GM19239 (cell line): ENCODE measurements around the gene KLK2.

ENCODE experiments used
- DNase-seq: peaks from one replicate; pipeline ENCODE4 v3.0.0; 2011; ENCODE audit warnings: low spot score; ENCODE audit not compliant: insufficient read length
- FAIRE-seq: peaks from 2 replicates; lab custom pipeline; 2011; peaks lifted over from hg19 to GRCh38; lab: Jason Lieb, UNC

KLK2 gene

DNA sequence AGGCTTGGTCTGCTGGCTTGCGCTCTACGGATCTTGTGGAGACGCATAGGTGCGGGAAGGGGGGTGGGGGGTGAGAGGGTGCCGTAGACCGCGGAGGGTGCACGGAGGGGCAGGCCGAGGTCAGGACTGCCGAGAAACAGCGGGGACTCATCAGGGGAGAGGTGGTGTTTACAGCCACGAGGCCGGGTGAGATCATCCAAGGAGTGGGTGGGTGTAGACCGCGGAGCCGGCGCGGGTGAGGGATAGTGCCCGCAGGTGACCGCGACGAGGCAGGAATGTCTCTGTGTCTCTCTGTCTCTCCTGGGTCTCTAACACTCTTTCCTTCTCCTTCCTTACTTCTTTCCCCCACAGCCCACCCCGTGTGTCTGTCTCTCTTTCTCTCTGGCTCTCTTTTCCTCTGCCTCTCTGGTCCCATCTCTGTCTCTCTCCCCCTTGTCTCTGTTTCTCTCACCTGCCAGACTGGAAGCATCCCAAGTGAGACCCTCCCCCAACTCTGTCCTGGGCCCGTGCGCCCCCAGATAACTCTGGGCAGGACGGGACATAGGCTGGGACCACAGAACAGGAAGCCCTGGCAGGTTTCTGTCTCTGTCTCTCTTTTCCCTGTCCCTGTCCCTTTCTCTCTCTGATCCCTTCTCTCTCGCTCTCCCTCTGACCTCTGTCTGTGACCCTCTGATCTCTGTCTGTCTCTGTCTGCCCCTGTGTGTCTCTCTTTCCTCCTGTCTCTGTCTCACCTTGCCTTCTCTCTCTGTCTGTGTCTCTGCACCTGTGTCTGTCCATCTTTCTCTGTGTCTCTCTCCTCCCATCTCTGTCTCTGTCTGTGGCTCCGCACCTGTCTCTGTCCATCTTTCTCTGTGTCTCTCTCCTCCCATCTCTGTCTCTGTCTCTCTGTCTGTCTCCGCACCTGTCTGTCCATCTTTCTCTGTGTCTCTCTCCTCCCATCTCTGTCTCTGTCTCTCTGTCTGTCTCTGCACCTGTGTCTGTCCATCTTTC is 39.8 kb downstream of the KLK2 start:
- FAIRE-seq (no peak), DNase-seq (no peak)

- FAIRE-seq (no peak), DNase-seq (no peak)
Observed at GRCh38 chr19:50916069-50916468, 42.8 kb downstream of the KLK2 start.

- no peak for FAIRE-seq
- no peak for DNase-seq
Observed at GRCh38 chr19:50921426-50922316, 48.4 kb downstream of the KLK2 start.

DNA sequence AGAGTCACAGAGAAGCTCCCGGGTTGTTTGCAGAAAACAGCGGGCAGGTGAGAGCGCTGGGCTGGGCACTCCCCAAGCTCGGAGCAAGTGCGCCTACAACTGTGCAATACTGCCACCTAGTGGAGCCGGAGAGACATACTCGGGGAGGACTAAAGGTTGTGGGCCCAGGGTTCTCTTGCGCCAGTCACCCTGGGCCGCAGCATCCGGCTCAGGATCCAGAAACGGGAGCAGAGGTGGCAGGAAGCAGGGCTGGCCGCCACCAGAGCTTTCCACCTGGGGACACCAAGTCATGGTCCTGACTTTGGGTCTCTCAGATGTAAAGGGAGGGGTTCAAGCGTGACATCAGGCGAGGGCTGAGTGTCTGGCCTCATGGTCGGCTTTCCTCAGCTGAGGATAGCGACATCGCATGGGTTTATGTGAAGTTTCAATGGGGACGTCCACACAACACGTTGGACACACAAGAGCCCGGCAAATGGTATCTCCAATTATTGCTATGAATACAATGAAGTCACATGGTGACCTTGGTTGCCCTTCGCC is 49.1 kb downstream of the KLK2 start:
- DNase-seq (peak; percentile 80), FAIRE-seq (peak; percentile 91)

DNA sequence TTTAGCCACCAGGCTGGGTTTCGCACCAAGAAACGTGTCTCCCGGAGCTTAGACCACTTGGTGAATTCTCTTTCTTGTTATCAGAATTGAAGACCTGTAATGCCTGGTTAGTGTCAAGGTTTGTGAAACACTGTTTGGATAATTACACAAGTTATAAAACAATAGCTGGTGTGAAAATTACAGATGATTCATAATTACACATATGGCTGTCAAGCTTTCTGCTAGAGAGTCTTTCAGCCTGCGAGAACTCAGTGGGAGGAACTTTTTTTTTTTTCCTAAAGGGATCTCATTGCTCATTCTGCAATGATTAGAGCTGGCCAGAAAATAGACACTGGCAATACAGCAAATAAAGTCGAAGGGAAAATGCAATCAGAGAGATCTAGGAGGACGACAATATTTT is 51.3 kb downstream of the KLK2 start:
- DNase-seq (no peak), FAIRE-seq (no peak)

- FAIRE-seq, result no peak
- no peak for DNase-seq
Observed at GRCh38 chr19:50925734-50926133, 52.5 kb downstream of the KLK2 start.

- FAIRE-seq (no peak), DNase-seq (no peak)
Observed at GRCh38 chr19:50926144-50926543, 52.9 kb downstream of the KLK2 start.

DNA sequence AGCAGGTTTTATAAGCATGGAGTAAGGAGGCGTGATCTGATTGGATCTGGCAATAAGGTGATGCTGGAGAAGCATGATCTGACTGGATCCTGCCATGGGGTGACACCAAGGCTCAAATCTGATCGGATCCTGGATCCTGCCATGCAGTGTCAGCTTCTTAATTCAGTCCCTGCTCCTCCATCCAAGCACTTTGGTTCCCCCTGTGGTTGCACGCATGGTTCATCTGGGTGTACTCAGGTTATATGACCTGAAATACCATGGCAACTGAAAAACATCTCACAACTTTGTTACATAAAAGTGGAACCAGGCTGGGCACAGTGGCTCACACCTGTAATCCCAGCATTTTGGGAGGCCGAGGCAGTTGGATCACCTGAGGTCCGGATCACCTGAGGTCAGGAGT is 55.6 kb downstream of the KLK2 start:
- no peak for FAIRE-seq
- DNase-seq, result no peak
